GM12801 (cell line): ENCODE data around the gene P2RX3.

Experiments used
- TF ChIP-seq, protein P1 (sequence below): IDR thresholded peaks from one replicate; pipeline ENCODE4 v1.5.1; 2011; ENCODE audit warnings: control low read depth; ENCODE audit not compliant: insufficient read length; ENCODE audit errors: extremely low read depth

P2RX3 gene

DNA sequence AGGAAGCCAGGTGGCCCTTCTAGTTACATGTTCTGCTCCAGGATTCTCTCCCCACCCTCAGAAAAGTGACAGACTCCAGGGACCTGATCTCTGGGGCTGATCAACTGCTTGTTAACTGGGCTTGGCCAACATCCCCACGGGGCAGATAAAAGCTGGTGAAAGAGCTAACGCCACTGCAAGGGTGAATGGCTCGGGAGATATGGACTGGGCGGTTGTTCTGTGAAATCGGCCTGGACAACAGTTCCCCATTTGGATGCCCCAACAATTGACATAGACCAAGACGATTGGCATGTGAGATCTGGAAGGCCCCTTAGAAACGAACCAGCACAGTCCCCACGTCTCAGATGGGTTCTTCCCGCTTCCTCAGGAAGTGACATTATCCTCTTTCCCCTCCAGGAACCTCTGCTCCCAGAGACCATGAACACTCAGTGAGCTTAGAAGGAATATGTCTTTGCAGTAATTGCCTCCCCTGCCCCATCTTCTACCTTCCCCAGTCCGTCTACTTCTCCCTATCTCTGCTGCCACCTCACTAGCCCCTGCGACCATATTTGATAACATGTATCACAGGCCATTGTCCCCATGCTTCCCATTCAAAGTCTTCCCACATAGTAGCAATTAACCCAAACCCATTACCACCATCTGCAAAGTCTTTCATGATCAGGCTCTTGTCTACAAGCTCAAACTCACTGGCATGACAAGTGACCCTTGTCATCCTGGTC, 57.9 kb downstream of the P2RX3 start:
- TF ChIP-seq, protein P1, sequence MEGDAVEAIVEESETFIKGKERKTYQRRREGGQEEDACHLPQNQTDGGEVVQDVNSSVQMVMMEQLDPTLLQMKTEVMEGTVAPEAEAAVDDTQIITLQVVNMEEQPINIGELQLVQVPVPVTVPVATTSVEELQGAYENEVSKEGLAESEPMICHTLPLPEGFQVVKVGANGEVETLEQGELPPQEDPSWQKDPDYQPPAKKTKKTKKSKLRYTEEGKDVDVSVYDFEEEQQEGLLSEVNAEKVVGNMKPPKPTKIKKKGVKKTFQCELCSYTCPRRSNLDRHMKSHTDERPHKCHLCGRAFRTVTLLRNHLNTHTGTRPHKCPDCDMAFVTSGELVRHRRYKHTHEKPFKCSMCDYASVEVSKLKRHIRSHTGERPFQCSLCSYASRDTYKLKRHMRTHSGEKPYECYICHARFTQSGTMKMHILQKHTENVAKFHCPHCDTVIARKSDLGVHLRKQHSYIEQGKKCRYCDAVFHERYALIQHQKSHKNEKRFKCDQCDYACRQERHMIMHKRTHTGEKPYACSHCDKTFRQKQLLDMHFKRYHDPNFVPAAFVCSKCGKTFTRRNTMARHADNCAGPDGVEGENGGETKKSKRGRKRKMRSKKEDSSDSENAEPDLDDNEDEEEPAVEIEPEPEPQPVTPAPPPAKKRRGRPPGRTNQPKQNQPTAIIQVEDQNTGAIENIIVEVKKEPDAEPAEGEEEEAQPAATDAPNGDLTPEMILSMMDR: no peak

DNA sequence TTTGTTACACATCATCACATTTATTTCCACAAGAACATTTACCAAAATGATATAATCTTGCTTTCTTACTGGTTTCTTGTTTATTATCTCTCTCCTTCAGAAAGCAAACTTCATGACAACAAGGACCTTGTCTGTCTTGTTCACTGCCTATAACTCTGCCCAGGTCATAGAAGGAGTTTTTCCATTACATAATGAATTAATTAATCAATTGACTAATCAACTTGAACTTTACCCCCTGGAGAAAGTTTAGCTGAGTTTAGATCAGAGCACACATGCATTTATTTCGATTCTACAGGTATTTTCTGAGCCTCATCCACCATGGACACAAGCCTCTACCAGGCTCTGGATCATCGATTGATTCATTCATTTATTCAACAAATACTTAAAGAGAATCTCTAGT, 58.6 kb downstream of the P2RX3 start:
- TF ChIP-seq, protein P1: no peak

DNA sequence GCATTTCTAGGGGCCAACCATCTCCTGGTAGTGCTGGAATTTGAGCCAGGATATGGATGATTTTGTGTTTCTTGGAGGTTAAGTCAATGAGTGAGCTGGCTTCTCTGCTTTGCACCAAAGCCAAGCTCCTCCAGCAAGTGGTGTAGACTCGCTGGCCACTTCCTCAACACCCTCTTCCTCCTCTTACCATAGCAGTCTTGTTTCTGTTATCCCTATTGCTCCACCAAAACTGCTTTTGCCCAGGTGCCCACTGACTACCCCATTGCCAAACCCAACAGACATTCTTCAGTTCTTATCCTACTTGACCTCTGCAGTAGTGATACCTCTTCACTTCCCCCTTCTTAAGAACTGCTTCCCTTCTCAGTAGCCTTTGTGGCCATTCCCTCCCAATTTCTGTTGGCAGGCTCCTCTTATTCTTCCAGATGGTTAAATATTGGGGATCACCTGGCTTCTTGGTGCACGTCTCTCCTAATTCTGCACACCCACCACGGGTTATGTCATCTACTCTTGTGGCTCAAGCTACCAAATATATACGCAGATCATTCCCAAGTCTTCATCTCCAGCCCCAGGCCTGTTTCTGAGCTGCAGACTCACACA, 59.3 kb downstream of the P2RX3 start:
- TF ChIP-seq, protein P1: no peak

DNA sequence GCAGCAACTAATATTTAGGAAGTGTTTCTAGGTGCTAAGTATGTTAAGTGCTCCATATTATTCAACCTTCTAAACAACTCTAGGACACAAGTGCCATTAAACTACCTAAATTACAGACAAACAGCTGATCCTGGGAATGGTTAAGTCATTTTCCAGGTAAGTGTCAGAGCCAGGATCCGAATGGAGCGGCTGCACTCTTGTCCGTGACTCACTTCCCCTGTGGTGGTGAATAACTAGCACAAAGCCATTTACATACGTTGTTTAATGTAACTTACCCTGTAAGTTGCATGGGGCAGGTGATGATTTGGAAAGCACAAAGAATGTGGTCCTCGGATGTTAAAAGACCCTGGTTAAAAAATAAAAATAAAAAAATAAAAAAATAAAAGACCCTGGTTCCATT, 61.1 kb downstream of the P2RX3 start:
- TF ChIP-seq, protein P1: no peak

DNA sequence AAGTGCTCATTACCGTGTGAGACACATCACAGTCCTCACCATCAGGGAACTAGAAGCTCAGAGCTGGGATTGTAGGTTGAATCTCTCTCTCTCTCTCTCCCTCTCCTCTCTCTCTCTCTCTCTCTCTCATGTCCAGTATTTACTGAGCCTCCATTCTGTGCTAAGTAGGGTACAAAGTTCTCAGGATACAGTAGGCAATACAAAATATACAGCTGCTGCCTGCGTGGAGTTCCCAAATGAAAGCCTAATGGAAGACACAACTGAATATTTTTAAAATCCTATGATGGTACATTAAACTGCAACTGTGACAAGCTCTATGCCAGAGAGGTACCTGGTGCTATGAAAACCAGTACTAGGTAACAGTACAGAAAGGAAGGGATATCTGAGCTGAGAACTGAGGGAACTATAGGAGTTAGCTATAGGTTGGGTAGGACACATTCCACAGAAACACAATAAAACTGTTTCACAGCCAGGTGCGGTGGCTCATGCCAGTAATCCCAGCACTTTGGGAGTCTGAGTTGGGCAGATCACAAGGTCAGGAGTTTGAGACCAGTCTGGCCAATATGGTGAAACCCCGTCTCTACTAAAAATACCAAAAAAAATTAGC, 61.9 kb downstream of the P2RX3 start:
- TF ChIP-seq, protein P1: no peak

DNA sequence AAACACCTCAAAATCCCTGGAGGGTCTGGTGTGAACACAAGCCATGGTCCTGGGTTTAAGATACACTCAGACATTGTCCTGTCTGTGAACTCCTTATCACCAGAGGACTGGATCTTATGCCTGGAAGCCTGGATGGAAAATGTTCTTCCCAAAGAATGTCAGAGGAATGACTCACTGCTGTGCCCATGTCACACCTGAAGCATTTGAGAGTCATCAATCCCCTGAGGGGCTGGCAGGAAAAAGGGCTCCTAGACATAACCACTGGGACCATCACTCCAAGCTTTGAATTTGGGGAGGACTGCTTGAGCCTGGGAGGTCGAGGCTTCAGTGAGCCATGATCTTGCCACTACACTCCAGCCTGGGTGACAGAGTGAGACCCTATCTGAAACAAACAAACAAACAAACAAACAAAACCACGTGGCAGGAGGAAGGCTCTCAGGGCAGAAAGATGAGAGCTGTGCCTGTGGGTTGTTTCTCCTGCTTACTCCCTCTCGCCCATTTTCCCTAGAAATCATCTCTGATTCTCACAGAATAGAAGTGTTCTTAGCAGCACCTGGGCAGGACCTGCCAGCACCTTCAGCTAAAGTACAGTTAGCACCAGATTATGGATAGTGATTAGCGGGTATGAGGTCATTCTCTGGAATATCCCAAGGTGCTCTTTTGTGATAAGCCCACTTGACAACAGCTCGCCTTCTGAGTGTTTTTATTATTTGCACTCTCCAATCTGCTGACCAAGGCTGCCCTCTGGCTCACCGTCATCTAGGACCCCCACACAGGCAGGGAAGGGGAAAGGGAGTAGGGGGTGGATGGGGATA, 64.2 kb downstream of the P2RX3 start:
- TF ChIP-seq, protein P1: no peak

DNA sequence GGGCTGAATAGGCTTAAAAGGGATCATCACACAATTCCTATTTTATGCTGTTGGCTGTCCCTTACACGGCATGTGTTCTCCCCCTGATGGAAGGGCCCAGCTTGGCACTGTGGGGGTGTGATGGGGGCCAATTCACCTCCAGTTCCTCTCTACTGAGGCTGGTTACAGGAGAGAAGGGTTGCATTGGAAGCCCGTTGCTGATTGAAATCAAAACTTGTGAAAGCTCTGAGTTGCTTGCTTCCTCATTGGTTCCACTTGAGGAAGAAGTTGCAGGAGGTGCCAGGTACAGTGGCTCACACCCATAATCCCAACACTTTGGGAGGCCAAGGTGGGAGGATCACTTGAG, 65.6 kb downstream of the P2RX3 start:
- TF ChIP-seq, protein P1: no peak
